Stimulated activated naive CD8-positive, alpha-beta T cell treated with anti-CD3 and anti-CD28 coated beads, Interleukin-15, Interleukin-2, amounts not matched to agents 100 U/mL and 50 U/mL, for 24 hours (primary cell): ENCODE measurements around the gene PIK3CG.
"Not testable (repeated sequence)": the region's sequence is repeated elsewhere in the genome, so short reads cannot be mapped to it uniquely, and the experiment has no call there.

ENCODE experiments used
- ATAC-seq: fragments of 150-1000 bp; cut with Tn5 transposase; one replicate; pipeline ENCODE4 v1.10.0; 2021
- DNase-seq: peaks from one replicate; pipeline ENCODE4 v3.0.0; 2021

Gene PIK3CG

DNA sequence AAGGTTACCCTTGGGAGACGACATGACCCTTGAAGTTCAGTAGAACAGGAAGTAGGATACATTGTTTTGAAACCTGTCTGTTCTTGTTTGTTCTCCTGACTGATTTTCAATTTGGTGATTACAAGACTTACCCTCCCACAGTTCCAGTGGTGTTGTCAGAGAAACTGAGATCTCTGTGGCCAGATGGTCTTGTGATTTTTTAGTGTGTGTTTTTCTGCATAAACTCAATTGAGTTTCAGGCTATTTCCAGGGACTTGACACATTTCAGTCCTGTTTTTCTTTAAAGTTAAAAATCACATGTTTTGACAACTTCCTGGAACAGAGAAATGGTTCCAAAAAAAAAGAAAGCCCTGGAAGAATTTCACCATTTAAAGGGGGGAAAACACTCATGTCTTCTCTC, 22.3 kb downstream of the PIK3CG start:
- DNase-seq (no peak), ATAC-seq (peak; percentile 28)

DNA sequence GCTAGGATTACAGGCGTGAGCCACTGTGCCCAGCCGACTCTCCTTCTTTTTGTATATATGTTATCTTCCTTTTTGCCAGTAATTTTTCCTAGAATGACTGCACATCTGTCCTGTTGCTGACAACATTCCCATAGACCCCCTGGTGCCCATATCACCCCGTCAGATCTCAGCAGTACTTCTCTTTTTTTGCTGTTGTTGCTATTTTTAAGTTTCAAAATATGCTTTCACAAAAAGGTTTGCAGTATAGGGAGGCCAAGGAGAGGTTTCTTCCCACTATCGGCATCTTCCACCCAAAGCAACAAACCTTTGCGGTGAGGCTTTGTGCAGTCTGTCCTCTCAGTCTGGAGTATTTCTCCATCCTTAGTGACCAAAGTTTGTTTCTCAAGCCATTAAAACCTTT, 23.1 kb downstream of the PIK3CG start:
- DNase-seq (no peak), ATAC-seq (no peak)

DNA sequence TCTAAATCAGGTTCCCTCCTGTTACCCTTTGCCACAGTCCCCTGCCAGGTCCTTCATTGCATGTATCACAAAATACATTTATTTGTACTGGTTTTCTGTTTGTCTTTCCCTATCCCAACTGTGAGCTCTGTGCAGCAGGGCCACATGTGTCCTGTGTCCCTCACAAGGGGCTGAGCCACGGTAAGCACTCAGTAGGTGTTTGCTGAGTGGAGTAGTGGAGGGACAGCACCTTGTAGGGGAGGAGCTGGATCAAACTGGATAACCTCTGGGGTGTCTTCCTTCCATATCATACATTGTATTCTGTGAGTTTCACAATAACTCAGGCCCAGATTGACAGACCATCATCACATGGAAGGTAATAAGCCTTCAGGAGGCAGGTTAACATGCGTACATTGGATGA, 25.9 kb downstream of the PIK3CG start:
- no peak for DNase-seq
- ATAC-seq: no peak

DNA sequence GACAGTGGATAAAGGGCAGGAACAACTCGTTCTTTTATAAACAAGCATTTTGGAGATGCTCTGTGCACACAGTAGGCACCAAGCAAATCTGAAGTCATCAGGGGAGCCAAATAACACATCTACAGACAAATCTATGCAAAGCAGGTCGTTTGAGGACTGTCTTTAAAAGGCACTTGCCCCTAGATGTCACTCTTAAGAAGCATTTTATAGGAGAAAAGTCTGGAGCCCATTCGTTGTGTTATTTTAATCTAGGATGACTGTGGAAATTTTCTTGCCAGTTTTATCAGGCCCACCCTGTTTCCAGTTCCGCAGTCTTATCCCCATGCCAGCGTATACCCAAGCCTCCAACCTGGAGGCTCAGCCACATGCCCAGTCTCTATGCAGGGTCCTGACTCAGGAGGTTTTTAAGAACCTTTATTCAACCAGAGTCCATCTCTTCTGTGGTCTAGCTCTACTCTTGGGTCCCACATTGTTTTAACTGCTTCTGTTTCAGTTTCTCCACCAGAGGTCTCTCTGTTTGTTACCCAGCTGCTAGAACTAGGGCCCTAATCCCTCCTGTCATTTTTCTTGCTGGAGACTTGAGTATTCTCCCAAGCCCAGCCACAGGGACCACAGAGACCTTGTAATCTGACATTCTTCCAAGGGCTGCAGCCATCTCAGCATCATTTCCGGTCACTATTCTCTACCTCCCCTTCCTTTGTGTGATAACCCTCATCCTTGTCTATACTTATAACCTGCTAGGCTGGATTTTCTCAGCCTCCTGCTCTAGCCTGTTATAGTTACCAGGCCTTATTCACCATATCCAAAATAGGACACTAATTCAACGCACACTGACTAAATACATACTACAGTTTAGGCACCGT, 26.7 kb downstream of the PIK3CG start:
- DNase-seq (no peak), ATAC-seq (no peak)

DNA sequence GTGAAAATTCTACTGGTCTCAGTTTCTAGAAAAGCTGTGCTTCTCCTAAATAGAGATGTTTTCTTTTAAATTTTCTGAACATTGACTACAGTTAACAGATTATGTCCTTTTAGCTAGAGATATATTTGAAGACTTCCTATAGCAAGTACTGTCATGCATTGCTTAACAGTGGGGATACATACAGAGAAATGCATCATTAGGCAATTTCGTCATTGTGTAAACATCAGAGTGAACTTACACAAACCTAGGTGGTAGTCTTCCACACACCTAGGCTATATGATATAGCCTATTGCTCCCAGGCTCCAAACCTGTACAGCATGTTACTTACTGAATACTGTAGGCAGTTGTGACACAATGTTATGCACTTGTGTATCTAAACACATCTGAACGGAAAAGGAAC, 28.5 kb downstream of the PIK3CG start:
- no peak for DNase-seq
- ATAC-seq: no peak

DNA sequence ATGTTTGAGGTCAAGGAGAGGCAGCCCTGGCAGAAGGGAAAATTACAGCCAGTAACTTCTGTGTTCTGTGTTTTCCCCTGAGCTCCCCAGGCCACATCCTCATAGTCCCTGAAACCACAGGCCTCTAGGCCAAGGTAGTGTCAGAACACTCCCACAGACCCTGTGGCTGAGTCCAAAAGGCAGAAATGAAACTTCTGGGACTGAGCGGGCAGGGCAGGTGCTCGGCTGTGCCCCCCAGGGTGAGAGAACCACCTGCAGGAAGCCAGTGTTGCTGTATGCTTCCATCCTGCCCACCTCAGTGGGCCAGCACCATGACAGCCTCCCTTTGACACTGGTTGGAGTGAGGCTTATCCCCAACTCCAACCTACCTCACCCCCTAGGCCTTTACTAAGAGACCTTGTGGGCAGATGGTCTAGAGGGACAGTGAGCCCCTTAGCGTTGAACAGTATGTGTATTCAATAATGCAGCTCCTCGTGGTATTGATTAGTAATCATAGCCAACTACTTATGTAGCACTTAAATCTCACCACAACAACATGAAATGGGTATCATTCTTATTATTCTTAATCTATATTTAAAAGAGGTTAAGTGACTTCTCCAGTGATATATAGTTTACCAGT, 30.3 kb downstream of the PIK3CG start:
- peak; percentile 87 for ATAC-seq
- peak; percentile 35 for DNase-seq

DNA sequence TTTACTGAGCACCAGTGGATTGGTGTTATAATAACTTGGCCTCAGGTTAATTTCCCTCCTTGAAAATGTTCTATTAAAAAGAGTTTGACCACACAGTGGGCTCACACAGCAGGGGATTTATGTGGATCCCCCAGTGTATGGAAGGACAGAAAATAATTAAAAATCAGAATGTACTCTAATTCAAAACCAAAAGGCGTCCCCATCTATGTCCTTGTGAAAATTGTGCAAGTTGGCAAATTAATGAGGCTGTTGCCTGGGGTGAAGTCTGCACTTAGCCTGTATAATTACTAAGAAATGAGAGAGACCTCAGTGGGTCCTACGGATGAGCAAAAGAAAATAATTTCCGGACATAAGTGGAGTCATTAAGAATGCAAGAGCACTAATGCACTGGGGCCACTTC, 31.1 kb downstream of the PIK3CG start:
- no peak for ATAC-seq
- no peak for DNase-seq

DNA sequence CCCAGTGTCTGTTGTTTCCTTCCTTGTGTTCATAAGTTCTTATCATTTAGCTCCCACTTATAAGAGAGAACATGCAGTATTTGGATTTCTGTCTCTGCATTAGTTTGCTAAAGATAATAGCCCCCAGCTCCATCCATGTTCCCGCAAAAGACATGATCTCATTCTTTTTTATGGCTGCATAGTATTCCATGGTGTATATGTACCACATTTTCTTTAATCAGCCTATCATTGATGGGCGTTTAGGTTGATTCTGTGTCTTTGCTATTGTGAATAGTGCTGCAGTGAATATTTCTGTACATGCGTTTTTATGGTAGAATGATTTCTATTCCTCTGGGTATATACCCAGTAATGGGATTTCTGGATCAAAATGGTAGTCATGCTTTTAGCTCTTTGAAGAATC, 32.5 kb downstream of the PIK3CG start:
- DNase-seq, ATAC-seq: not testable (repeated sequence)

DNA sequence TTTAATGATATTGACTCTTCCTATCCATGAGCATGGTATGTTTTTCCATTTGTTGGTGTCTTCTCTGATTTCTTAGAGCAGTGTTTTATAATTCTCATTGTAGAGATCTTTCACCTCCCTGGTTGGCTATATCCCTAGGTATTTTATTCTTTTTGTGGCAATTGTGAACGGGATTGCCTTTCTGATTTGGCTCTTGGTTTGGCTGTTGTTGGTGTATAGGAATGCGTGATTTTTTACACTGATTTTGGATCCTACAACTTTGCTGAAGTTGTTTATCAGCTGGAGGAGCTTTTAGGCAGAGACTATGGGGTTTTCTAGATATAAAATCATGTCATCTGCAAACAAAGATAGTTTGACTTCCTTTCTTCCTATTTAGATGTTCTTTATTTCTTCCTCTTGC, 33.9 kb downstream of the PIK3CG start:
- ATAC-seq, DNase-seq: not testable (repeated sequence)

DNA sequence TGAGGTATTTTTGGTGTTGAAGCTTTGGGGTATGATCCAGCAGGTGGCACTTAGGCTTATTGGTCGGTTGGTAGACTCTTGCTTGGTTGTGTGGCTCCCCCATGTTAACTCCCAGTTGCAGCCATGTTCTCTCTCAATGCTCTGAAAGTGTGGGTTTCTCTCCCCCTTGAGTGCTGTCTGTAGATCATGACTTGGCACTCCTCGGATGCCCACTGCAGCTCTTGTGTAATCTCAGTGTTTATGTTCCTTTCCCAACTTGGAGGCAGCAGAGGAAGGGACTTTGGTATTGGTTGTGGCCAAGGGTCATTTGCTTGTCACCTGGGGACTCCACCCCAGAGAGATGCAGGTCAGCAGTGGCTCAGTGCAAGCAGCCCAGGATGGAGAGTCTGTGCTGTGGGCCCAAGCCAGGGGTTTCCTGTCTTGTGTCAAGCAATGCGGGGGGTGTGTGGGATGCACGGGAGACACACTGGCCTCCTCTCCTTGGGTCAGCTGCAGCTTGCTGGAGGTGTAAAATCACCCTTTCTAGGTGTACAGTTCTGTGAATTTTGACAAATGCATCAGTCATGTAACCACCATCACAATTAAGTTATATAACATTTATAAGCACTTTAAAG, 36.9 kb downstream of the PIK3CG start:
- ATAC-seq: no peak
- no peak for DNase-seq

DNA sequence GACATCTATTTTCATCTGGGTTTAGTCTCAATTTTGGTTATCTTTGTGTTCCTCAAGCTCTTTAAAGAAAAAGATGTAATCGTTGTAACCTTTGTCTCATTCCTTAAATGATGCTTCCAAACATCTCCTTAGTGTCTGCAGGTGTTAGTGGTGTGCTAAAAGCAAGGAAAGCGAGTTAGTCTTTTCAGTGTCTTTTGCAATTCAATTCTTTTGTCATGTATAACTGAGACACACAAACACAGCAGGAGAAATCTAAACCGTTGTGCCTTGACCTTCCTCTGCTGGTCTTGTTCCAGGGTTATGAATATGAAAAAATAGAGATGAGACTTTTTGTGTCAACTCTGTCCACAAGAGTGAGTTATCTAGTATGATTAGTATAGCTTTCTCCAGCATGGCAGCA, 40.7 kb downstream of the PIK3CG start:
- ATAC-seq (no peak), DNase-seq (no peak)

DNA sequence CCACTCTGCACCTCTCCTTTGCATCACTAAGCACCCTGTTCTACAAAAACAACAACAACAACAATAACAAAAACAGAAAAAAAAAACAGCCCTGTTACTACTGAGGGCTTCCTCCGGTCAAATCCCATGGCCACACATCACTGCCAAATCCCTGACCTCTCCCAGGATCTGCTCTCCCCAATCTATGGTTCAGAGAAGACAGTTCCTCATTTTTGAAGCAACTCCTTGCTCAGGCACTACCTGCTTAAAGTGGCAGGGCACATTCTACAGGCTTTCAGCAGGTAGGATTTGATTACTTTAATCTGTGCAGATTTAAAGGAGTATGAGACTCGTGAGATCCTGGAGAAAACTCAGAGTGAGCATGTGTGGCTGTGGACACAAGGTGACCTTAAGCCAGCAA, 46.9 kb downstream of the PIK3CG start:
- ATAC-seq: no peak
- no peak for DNase-seq

DNA sequence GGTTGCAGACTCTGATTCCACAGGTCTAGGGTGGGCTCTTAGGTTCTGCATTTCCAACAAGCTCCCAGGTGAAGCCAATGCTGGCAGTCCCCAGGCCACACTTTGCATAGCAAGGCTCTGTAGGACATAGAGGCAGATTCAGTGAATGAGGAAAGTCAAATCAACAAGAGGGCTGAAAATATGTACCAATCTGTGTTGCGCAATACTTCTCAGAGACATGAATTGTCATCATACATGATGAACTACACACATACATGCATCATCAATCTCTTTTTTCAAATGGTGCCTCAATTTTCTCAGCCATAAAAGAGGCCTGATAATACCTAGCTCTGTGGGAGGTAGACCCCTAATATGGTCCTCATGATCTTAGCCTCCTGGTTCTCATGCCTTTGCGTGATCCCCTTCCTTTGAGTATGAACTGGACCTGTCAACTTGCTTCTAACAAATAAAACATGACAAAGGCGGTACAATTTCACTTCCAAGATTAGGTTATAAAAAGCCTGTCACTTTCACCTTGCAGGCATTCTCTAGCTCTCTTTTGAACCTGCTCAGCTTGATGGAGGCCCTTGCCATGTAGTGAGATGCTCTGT, 49.0 kb downstream of the PIK3CG start:
- ATAC-seq (no peak), DNase-seq (no peak)

DNA sequence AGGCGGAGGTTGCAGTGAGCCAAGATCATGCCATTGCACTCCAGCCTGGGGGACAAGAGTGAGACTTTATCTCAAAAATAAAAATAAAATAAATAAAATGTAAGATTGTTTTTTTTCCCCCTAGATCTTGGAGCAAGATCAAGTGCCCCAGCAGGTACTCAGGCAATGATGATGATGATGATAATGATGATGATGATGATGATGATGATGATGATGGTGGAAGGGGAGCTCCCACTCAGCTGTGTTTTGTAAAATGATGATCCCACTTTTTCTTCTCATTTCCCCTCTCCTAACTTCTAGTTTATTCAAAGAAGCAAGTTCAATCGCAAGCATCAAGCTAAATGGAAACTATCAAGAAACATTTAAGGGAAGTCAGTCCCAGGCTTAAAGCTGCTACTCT, 50.3 kb downstream of the PIK3CG start:
- no peak for DNase-seq
- no peak for ATAC-seq

DNA sequence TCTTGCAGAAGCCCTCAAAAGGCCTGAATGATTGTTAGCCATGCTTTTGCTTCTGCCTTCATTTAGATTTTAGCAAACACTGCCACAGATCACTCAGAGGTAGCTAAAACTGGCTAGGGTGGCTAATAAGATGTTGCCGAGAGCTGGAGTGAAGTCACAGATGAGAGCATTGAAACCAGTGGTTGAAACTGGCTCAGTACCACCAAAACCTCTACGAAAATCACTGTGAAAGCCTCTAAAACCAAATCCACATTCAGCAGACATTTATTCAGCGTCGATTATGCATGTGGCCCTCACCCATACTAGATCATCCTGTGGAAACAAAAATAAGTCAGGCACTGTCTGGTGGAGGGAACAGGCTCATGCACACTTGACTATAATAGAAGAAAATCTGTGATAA, 50.8 kb downstream of the PIK3CG start:
- ATAC-seq: peak; percentile 92
- no peak for DNase-seq

DNA sequence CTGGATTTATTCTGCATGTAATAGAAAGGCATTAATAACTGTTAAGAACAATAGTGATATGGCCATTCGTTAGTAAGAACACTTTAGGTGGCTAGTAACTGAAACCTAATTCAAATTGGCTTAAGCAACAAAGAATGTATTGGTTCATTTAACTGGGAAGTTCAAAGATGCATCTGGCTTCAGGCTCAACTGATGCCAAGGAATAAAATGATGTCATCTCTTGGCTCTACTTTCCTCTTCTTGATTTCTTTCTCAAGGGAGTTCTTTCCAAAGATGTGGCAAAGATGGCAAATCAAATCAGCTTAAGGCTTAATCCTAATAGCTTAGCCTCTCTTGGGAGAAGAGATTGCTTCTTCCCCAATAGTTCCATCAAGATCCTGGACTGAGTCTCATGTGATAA, 51.6 kb downstream of the PIK3CG start:
- DNase-seq (no peak), ATAC-seq (no peak)

DNA sequence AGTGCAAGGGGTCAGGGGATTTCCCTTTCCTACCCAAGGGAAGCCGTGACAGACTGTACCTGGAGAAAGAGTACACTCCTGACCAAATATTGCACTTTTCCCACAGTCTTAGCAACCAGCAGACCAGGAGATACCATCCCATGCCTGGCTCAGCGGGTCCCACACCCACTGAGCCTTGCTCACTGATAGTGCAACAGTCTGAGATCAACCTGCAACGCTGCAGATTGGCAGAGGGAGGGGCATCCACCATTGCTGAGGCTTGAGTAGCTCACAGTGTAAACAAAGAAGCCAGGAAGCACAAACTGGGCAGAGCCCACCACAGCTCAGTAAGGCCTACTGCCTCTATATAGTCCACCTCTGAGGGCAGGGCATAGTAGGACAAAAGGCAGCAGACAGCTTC, 53.9 kb downstream of the PIK3CG start:
- no peak for DNase-seq
- ATAC-seq: no peak

DNA sequence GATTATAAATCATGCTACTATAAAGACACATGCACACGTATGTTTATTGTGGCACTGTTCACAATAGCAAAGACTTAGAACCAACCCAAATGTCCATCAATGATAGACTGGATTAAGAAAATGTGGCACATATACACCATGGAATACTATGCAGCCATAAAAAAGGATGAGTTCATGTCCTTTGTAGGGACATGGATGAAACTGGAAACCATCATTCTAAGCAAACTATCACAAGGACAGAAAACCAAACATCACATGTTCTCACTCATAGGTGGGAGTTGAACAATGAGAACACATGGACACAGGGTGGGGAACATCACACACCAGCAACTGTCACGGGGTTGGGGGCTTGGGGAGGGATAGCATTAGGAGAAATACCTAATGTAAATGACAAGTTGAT, 59.4 kb downstream of the PIK3CG start:
- not testable (repeated sequence) for DNase-seq, ATAC-seq

DNA sequence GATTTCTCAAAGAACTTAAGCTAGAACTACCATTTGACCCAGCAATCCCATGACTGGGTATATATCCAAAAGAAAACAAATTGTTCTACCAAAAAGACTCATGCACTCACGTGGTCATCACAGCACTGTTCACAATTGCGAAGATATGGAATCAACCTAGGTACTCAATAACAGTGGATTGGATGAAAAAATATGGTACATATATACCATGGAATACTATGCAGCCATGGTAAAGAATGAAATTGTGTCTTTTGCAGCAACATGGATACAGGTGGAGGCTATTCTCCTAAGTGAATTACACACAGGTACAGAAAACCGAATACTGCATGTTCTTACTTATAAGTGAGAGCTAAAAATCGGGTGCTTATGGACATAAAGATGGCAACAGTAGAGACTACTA, 61.8 kb downstream of the PIK3CG start:
- ATAC-seq (no peak), DNase-seq (no peak)

DNA sequence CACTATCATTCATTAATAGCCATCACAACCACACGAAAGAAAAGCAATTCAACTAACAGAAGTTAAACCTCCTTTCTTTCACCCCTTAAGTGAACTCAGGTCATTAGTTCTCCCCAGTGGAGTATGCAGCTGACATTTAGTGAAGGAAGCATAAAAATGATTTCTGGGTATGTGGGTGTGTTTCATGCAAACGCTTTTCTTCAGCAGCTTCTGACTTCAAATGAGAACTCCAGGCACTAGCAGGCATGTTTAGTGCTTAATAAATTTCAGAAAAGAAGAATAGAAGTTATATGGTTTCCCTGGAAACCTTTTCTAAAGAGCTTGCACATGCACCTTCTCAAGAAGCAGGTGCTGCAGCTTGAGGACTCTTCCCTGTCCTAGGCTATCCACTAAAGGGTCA, 62.5 kb downstream of the PIK3CG start:
- ATAC-seq: no peak
- no peak for DNase-seq

DNA sequence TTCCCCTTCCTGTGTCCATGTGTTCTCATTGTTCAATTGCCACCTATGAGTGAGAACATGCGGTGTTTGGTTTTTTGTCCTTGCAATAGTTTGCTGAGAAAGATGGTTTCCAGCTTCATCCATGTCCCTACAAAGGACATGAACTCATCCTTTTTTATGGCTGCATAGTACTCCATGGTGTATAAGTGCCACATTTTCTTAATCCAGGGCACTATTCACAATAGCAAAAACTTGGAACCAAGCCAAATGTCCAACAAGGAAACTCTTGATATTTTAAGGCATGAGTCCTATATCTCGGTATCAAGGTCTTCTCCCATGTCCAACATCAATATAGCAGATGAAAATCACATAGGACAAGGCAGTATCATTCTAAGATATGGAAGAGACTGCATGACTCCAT, 64.5 kb downstream of the PIK3CG start:
- not testable (repeated sequence) for DNase-seq, ATAC-seq

DNA sequence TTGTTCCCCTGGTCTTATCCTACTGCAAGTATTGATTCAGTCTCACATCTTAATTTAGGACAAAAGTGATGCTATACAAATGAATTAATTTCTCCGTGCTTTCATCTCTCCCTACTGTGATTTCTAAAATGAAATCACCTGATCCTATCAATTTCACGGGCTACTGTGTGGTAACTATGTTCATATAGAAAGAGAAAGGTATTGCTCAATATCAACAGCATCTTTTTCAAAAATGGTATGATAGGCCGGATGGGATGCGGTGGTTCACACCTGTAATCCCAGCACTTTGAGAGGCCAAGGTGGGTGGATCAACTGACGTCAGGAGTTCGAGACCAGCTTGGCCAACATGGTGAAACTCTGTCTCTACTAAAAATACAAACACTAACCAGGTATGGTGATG, 71.2 kb downstream of the PIK3CG start:
- no peak for DNase-seq
- no peak for ATAC-seq

DNA sequence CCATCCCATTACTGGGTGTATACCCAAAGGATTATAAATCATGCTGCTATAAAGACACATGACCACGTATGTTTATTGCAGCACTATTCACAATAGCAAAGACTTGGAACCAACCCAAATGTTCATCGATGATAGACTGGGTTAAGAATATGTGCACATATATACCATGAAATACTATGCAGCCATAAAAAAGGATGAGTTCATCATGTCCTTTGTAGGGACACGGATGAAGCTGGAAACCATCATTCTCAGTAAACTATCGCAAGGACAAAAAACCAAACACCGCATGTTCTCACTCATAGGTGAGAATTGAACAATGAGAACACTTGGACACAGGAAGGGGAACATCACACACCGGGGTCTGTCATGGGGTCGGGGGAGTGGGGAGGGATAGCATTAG, 73.0 kb downstream of the PIK3CG start:
- not testable (repeated sequence) for ATAC-seq, DNase-seq
